Mesothelial cell of epicardium (in vitro differentiated cells): Measurements from ENCODE around the gene ZNF746. TPM values are rescaled to one million over a fixed set of nuclear protein-coding genes. Genes with fewer than 3 reads are reported as not detected.

ENCODE experiments used
- DNase-seq, 2 experiments: peaks; one replicate each; pipeline ENCODE4 v3.0.0; 2021; ENCODE audit warnings: low spot score in 2 of 2; ENCODE audit not compliant: unreplicated experiment in 2 of 2
- H3K27ac Mint-ChIP-seq: 2 replicates; pipeline ENCODE4 v1.8.0; 2021; ENCODE audit warnings: mixed read lengths
- H3K27me3 Mint-ChIP-seq: 2 replicates; pipeline ENCODE4 v1.8.0; 2021; ENCODE audit warnings: low read depth, mixed read lengths
- H3K36me3 Mint-ChIP-seq: 2 replicates; pipeline ENCODE4 v1.8.0; 2021; ENCODE audit warnings: mixed read lengths
- H3K4me1 Mint-ChIP-seq: 2 replicates; pipeline ENCODE4 v1.8.0; 2021; ENCODE audit warnings: mixed read lengths
- H3K4me3 Mint-ChIP-seq: 2 replicates; pipeline ENCODE4 v1.8.0; 2021; ENCODE audit warnings: mild to moderate bottlenecking, moderate library complexity, mixed read lengths
- H3K9me3 Mint-ChIP-seq: 2 replicates; pipeline ENCODE4 v1.8.0; 2021; ENCODE audit warnings: mixed read lengths
- CTCF ChIP-seq: fragments of 200-600 bp; sonication (generic); IDR thresholded peaks from one replicate; pipeline ENCODE4 v1.5.0; 2021; ENCODE audit warnings: antibody characterized with exemption; ENCODE audit not compliant: unreplicated experiment
- total RNA-seq: library from RNA; stranded (reverse); gene quantifications from 3 replicates; pipeline ENCODE4 v1.2.1, GENCODE V29; 2021

The ZNF746 gene
- total RNA-seq, 1 donor from 2014 or later, result 27.3 TPM

- H3K36me3 Mint-ChIP-seq, result peaks cover 78% of the 10 kb centered on the region
- no peak overlapping the region for H3K27ac Mint-ChIP-seq
- peaks cover 12% of the 10 kb centered on the region for H3K9me3 Mint-ChIP-seq
- no peak for DNase-seq
- H3K4me3 Mint-ChIP-seq, result no peak overlapping the region
- H3K4me1 Mint-ChIP-seq, result no peaks in the 10 kb centered on the region
- TF ChIP-seq CTCF, result no peak
- H3K27me3 Mint-ChIP-seq, result no peaks in the 10 kb centered on the region
Observed at GRCh38 chr7:149476791-149477190, 20.8 kb downstream of the ZNF746 start.

- no peak for DNase-seq
- Mint-ChIP-seq H3K27ac (no peak overlapping the region), H3K36me3 (peaks cover 77% of the 10 kb centered on the region), H3K9me3 (peaks cover 23% of the 10 kb centered on the region), H3K27me3 (no peaks in the 10 kb centered on the region), H3K4me1 (no peaks in the 10 kb centered on the region), H3K4me3 (no peak overlapping the region)
- TF ChIP-seq CTCF, result no peak
Observed at GRCh38 chr7:149475121-149476045, 22.2 kb downstream of the ZNF746 start.

GRCh38 chr7:149474309-149475120, 23.1 kb downstream of the ZNF746 start:
- Mint-ChIP-seq H3K4me1 (no peaks in the 10 kb centered on the region), H3K4me3 (no peak overlapping the region), H3K27ac (no peak overlapping the region), H3K36me3 (peaks cover 77% of the 10 kb centered on the region), H3K9me3 (peaks cover 25% of the 10 kb centered on the region), H3K27me3 (no peaks in the 10 kb centered on the region)
- peak; percentile 21 for TF ChIP-seq CTCF
- no peak for DNase-seq

- Mint-ChIP-seq H3K27ac (no peak overlapping the region), H3K27me3 (no peaks in the 10 kb centered on the region), H3K9me3 (peaks cover 17% of the 10 kb centered on the region), H3K36me3 (peaks cover 64% of the 10 kb centered on the region), H3K4me3 (no peak overlapping the region), H3K4me1 (no peaks in the 10 kb centered on the region)
- no peak for TF ChIP-seq CTCF
- no peak for DNase-seq
Observed at GRCh38 chr7:149473251-149473650, 24.4 kb downstream of the ZNF746 start.

GRCh38 chr7:149471289-149471953, 26.2 kb downstream of the ZNF746 start:
- TF ChIP-seq CTCF, result no peak
- peaks cover 32% of the 10 kb centered on the region for H3K9me3 Mint-ChIP-seq
- no peaks in the 10 kb centered on the region for H3K27me3 Mint-ChIP-seq

More at GRCh38 chr7:149471289-149471953, 26.2 kb downstream of the ZNF746 start:
- Mint-ChIP-seq H3K36me3 (peaks cover 51% of the 10 kb centered on the region), H3K4me3 (no peak overlapping the region), H3K27ac (no peak overlapping the region), H3K4me1 (no peaks in the 10 kb centered on the region)
- no peak for DNase-seq
